AG08396 (cell line): ENCODE data around the gene PARD6G.
"Not testable (repeated sequence)": the region's sequence is repeated elsewhere in the genome, so short reads cannot be mapped to it uniquely, and the experiment has no call there.

Experiments
- DNase-seq: peaks from one replicate; pipeline ENCODE4 v3.0.0; 2012; ENCODE audit warnings: low spot score, mixed read lengths

Gene PARD6G

DNA sequence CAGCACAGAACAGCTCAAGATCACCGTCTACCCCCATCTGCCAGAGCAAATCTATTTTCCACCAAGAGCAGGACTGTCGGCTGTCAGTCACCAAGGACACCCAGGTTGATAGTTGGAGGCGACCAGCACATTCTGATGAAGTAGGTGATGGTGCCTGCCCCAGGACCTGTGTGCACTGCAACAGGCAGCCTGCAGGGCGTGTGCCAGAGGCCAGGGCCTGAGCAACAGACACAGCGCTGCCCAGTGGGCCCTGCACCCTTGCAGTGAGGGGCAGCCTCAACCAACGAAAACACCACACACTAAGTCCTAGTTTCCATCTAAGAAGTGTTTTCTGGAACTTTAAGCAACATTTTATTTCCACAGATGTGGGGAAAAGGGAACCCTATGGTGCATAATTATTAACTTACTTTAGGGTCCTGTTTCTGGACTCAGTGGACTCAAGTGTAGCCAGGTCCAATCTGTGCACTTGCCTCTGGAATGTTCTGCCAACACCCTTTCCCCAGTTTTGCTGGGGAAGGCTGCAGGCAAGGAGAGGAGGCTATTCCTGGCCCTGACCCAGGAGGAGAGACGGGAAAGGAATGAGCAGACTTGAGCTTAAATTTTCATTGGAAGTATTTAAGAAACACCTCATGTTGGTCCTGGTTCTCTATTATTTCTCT lies 76.8 kb downstream of the PARD6G start:
- DNase-seq = no peak

DNA sequence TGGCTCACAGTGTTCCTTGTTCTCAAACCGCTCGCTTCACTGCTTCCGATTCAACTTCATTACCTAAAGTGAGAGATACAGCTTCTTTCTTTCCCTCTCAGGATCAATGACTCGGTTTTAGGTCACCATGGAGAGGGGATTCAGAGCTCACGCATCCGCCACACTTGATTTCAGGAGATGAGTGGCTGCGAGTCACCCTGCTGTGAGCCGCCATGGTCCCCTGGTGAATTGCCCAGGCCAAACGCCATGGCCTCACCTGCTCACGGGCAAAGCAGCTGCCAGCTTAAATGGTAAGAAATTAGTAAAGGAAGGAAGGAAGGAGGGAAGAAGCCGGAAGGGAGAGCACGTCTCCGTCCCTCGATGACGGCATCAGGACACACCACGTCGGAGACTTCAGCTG lies 77.7 kb downstream of the PARD6G start:
- no peak for DNase-seq

DNA sequence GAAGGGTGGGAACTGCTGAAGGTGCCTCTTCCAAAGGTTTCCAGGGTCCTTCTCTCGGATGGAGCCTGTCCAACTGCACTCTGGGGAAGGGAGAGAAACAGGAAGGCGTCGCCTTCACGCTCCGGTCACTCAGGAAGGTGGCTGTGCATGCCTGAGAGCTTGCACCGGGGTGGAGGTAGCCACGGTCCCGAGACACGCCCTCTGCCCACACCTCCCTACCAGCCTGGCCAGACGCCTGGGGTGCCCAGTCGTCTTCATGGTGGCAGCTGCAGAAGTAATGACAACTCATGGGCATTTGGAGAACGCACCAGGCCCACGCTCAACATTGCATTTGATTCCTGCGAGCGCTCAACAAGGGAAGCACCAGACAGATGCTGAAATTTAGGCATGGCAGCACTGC lies 78.3 kb downstream of the PARD6G start:
- DNase-seq = no peak

DNA sequence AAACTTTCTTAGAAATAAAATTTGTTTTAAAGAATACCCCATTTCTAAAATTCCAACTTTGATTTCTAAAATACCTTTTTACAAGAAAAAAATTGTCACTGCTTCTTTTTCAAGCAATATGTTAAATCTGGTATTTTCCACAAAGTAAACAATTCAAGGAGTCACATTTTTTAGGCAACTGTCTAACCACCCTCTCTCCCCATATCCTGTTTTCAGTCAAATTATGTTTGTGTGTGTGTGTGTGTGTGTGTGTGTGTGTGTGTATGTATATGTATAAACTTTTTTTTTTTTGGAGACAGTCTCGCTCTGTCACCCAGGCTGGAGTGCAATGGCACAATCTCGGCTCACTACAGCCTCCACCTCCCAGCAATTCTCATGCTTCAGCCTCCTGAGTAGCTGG lies 79.0 kb downstream of the PARD6G start:
- DNase-seq = no peak

DNA sequence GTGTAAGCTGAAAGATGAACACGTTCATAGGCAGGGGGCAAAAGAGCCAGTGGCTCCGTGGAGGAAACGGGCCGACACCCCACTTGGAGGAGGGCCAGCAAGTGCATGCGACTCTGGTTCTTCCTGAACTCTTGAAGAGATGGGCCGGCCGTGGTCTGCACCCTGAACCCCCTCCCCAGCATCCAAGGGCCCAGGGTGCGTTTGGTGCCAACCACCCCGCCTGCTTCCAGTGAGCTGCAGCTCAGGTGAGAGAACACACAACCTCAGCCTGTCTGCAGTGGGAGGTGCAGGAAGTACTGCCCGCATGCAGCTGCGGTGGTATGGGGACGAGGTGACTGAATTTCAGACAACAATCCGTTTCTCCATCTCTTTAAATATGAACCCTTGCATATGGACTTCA lies 79.4 kb downstream of the PARD6G start:
- no peak for DNase-seq

DNA sequence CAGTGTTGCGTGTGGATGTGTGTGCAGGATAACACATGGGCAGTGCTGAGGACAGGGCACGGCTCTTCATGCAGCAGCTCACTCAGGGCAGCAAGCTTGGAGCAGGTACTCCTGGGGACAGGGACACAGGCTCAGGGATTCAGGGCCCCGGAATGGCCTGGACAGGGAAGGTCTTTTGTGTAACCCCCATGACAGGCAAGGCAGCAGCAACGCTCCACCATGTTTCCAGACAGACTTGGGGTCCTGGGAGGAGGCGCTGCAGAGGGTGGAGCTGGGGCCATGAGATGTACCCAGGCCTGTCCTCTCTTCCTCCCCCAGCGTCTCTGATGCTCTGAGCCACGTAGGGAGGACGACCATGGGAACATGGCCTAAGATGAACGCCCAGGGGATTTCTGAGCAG lies 80.0 kb downstream of the PARD6G start:
- no peak for DNase-seq

DNA sequence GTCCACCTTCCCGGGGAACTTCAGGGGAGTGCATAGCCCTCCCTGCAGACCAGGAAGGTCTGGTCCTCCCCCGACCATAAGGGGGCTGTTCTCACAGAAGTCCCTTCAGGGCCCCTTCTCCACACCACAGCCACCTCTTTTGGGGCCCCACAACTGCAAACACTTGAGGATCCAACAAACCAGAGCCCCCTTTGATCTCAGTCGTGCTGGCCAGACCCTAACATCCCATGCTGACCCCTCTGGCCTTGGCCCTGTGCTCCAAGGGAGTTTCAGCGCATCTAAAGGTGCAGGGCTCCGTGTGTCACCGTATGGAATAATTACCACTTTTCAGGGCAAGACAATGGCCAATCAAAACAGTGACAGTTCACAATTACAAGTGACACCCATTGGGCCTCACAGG lies 80.6 kb downstream of the PARD6G start:
- no peak for DNase-seq

DNA sequence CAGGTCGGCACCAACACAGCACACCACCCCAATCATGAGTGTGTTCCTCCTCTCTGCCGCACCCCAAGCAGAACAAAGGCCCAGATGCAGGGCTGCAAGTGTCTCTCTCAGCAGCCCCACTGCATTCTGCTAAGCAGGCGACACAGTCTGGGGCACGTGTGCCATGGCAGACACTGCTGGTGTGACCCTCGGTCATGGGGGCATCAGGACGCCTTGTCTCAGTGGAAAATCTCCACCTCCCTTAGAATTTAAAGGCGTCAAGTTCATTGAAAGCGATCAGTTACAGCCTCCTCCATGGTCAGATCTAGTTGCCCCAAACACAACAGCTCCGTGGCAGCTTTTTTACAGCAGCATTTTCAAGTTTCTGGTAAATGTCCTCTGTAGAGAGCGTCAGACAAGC lies 81.1 kb downstream of the PARD6G start:
- no peak for DNase-seq

DNA sequence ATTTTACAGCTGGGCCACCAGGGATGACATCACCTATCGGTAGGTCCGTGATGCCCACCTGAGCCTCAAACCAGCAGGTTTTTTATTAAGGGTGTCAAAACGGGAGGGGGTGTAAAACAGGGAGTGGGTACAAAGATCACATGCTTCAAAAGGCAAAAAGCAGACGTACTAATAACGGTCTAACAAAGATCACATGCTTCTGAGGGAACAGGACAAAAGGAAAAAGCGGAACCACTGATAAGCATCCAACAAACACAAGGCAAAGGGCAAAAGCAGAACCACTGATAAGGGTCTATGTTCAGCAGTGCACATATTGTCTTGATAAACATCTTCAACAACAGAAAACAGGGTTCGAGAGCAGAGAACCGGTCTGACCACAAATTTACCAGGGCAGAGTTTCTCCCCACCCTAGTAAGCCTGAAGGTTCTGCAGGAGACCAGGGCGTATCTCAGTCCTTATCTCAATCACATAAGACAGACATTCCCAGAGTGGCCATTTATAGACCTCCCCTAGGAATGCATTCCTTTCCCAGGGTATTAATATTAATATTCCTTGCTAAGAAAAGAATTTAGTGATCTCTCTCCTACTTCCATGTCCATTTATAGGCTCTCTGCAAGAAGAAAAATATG lies 82.5 kb downstream of the PARD6G start:
- DNase-seq = not testable (repeated sequence)

DNA sequence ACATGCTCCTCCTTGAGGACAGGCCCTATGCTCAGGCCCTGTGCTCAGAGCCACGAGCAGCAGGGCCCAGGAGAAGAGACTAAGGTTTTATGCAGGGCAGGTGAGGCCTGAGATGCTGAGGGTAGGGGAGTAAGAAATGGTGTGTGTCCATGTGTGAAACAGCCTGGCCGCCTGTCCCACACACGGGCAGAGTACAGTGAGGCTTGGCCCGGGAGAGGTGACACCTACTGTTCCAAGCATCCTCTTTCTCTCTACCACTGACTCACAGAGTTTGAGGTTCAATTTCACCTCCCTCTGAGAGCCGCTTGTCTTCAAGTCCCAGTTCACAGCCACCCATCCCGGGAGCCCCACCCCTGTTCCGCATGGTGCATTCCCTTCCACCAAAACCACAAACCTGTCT lies 84.1 kb downstream of the PARD6G start:
- DNase-seq = no peak

DNA sequence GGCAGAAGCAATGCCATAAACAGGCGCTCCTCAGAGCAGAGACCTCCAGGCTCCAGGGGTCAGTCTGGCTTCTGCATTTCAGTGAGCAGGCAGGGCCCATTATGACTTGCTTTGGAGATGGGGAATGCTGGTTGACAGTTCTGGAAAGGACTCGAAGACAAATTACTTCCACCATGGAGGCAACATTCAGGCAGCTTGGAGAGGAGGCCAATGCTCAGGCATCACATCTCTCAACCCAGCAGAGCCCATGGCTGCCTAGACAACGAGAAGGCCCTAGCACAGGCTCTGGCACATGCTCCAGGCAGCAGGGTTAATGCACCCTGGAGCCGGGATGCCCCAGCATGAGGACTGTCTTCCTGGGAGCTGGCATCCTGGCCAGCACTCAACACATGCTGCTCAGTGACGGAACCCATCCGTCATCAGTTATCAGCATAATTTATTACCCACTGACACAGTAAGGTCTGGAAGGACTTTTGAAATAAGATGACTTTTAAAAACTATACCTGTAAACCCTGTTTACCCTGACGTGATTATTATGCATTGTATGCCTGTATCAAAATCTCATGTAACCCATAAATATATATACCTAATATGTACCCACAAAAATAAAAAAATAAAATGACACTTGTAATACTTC lies 85.4 kb downstream of the PARD6G start:
- no peak for DNase-seq

DNA sequence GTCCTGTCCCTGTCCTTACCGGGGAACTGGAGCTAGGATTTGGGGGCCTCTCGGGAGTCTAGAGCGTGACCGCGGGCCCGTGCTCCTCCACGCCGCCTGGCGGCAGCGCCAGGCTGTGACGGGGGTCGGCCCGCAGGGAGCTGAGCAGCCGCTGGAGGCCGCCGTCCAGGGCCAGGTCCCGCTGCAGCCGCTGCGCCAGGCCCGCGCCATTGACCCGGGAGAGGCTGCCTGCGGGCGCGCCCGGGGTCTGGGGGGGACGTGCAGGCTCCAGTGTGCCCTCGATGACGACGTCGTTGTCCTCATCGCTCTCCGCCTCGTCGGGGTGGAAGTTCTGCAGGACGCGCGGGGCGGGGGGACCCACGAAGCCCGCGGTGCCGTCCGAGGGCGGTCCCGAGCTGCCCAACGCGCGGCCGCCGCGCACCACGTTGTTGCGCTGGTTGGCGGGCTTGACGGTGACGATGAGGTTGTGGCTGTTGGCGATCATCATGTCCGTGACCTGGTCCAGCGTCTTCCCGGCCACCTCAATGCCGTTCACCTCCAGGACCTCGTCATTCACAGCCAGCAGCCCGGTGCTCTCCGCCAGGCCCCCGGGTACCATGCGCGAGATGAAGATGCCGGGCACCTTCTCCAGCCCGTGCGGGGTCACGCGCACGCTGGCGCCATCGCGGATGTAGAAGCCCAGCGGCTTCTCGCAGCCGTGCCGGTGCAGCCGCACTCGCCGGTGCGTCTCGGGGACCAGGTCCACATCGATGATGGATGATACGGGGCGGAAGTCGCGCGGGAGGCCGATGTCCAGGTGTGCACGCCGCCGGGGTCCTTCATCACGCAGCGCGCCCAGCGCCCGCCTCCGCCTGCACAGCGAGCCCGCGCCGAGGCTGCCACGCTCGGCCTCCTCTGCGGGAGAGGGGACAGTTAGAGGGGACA lies 87.3 kb downstream of the PARD6G start:
- DNase-seq = no peak

DNA sequence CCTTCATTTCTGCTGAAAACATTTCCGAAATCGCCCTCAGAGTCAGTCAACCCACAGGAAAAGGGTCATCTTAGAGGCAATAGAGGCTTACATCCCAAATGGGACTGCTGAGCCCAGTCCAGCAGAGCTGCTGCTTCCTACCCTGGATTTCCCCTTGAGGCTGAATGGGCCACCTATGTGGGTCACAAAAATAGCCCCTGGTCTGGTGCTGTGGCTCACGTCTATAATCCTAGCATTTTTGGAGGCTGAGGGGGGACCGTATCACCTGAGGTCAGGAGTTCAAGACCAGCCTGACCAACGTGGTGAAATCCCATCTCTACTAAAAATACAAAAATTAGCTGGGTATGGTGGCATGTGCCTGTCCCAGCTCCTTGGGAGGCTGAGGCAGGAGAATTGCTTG lies 88.9 kb downstream of the PARD6G start:
- DNase-seq = no peak

DNA sequence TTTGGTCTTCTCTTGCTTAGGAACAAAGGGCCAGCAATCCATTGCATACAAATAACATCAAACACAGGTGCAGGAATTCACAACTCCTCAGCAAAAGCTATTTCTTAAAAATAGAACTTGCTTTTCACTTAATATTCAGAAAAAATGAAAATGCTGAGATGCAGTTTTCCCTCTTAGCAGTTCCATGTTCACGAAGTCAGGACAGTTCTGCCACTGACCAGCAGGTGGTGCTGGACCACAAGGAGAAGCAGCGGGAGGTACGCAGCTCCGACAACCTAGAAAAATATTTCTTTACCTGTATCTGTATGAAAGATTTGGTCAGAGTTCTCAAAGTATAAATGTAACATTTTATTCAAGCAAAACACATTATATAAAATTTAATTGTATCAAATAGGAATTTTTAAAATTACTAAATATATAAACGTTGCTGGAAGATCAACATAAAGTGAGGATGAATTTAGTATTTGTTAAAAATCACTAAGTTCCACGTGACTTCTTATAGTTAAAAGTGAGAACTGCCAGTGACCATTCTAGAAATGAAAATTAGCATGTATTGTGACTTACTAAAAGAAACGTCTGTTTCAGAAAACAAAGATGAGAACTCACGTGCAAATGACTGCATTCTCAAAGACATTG lies 89.5 kb downstream of the PARD6G start:
- DNase-seq = peak; percentile 77

DNA sequence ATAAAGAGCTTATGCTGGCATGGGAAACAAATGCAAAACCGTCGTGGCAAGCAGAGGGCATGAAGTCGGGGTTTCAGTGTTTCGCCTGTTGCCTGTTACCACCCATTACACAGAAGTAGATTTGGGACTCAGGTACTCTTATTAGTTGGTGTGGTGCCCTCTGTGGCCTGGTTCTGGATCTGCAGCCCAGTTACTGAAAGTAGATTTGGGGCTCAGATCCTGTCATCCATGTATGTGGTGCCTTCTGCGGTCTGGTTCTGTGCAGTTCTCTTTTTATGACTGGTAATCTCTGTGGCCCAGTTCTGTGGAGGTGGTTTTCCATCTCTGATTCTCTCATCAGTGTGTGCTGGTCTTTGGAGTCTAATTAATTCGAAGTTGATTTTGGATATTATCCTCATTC lies 93.0 kb downstream of the PARD6G start:
- no peak for DNase-seq

DNA sequence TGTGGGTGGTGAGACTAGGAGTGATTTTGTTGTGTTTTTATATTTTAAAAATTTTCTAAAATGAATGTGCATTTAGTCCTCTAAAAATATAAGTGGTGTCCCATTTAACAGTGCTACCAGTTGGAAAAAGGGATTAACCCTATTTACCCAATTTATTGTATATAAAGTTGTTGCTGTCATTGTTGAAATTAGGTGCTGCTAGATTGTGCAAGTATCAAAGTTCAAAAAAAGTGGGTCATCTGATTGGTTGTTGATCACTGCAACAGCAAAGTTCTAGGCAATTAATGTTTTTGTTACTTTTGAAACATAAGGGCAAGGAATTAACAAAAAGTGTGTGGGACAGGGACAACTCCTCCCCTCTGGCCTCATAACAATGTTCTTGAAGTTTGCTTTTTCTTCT lies 97.6 kb downstream of the PARD6G start:
- DNase-seq = no peak

DNA sequence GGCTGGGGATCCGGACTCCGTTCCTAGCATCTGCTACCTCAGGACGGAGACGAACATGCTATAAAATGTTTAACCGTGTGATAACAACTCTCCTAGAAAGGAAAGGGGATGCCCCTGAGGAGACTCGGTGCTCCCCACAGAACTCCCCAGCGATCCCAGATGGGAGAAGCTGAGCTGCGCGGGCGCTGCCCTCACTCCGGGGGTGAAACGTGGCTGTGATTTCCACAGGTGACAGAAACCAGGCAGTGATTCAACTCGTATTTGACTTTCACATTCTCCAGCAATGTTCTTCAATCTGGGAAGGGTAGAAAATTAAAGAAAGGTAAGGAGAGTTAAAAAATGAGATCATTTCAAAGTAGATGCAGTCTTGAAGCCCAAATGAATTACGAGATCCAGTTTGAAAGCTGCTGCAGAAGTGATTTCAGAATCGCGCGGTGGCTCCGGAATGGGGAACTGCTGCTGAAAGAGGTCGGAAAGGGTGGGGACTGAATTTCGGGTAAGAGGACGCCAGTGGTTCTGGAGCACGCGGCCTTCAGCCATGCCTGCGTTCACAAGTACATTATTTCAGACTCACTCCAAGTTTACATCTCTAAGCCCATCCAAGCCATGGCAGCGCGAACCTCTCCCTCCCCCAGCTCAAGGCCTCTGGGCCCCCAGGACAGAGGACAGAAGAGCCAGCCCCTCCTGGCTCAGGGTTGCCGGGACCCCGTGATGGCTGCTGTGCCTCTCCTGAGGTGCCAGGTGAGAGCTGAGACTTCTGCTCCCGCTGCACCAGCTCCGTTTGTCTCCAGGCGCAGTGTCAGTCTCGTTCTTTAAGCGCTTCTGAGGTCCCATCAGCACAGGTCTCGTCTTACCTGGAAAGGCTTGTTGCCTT lies 98.8 kb downstream of the PARD6G start:
- no peak for DNase-seq

DNA sequence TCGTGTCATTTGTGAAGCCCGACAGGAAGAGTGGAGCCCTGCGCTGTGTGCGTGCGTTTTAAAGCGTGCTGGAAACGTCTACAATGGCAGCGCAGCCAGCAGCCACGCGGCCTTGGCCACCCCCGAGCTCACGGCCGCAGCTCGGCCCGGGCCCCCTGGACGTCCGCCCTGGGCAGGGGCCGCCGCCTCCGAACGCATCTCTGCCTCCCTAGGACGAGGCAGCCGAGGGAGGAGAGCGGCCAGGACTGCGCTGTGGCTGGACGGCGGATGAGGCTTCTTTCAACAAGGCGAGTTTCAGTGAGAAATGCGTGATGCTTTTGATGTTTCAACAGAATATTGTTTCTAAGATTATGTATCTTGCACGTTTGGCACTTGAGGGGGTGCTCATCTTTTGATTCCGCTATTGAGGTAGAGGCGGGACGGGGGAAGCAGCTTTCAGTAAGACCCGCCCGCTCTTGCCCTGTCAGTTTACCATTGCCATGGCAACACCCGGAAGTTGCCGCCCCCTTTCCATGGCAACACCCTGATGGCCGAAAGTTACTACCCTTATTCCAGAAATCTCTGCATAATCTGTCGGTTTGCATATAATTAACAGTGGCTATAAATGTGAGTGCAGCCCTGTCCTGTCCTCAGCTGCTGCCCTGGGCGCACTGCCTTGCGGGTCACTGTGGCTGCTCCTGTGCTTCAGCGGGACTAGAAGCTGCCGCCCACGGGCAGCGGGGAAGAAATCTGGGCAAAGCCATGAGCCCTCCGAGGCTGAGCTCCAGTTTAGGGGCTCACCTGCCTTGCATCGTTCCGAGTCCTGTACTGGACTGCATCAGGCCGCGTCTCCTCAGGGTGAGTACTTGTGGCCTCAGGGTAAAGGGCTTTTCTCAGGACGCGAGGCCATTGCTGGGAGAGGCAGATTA lies 99.6 kb downstream of the PARD6G start:
- peak; percentile 89 for DNase-seq

DNA sequence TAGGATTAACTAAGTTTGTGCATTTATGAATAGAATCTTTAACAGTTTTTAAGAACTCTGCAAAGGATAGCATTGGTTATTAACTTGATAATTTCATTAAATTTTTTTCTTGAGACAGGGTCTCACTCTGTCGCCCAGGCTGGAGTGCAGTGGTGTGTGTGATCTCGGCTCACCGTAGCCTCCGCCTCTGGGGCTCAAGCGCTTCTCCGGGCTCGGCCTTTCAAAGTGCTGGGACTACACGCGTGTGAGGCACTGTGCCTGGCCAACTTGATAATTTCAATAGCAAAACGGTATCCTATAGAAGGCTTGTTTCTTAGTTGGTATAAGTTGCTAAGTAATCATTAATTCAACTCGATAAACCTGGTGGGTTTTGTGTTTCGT lies 100.3 kb downstream of the PARD6G start:
- no peak for DNase-seq

DNA sequence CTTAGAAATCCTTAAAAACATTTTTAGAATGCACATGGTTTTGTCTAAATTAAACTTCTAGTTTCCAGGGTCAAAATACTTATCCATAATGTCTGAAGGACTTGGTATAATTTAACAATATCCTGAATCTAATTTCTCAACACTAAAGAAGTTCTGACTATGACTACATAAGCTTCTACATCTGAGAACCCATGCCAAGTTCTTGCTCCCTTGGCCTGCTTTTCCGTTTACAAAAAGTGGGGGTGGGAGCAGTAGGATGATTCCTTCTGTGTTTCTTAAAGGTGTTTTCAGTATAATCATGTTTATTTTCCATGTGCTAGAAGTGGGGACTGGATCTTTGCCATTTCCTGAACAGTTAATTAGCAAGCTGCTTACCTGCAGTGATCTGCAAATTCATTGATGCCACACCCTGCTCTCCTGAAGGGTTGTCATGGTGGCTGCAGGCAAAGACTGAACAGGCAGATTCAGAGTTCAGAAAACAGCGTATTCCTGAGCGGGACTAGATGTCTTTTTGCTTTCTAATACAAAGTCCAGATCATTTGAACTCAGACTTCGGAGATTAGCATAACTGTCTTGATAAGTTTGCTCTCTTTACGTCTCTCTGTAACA lies 102.0 kb downstream of the PARD6G start:
- DNase-seq = no peak
